Endothelial cell of umbilical vein (primary cell): ENCODE data around the gene EMD. TPM values are rescaled to one million over a fixed set of nuclear protein-coding genes. Genes with fewer than 3 reads are reported as not detected.

Source experiments
- BruUV-seq: library from RNA; stranded (reverse); fragments of 400-500 nt; replicated peaks from 2 replicates; lab custom pipeline; 2021; lab: Mats Ljungman, UMichigan
- CTCF ChIA-PET: fragments of 300-600, 350-600 bp; sonication (Branson Sonifier 250); formaldehyde crosslinking; loops from one replicate; lab custom pipeline; 2021; ENCODE audit warnings: antibody characterized with exemption, inconsistent platforms; lab: Charles Lee
- POLR2A ChIA-PET: fragments of 300-600, 350-600 bp; sonication (Branson Sonifier 250); formaldehyde crosslinking; loops from one replicate; lab custom pipeline; 2021; ENCODE audit warnings: antibody characterized with exemption, inconsistent platforms; lab: Charles Lee
- DNase-seq: peaks from one replicate; pipeline ENCODE4 v3.0.0-alpha.2; 2011; ENCODE audit warnings: low read depth, low spot score
- FAIRE-seq: peaks from 2 replicates; lab custom pipeline; 2011; peaks lifted over from hg19 to GRCh38; lab: Jason Lieb, UNC
- H2AFZ ChIP-seq: 2 replicates; pipeline ENCODE4 v1.6.0; 2012; ENCODE audit warnings: low read depth, low read length, control low read depth, inconsistent platforms
- H3K27ac ChIP-seq: 2 replicates; pipeline ENCODE4 v1.5.1; 2011; ENCODE audit warnings: low read depth, mild to moderate bottlenecking, control low read depth, low read length, moderate library complexity; ENCODE audit not compliant: insufficient read depth
- H3K27me3 ChIP-seq, 2 experiments: 2 replicates each; pipeline versions ENCODE4 v1.6.0 to v1.6.1; 2011; ENCODE audit warnings: low read length in 2 of 2, mixed read lengths in 1 of 2; ENCODE audit not compliant: control insufficient read depth in 2 of 2, insufficient read depth in 2 of 2
- H3K36me3 ChIP-seq, 2 experiments: 2 replicates in 1 of 2; 3 replicates in 1 of 2; pipeline ENCODE4 v1.5.1; 2011; ENCODE audit warnings: low read length in 2 of 2, mild to moderate bottlenecking in 1 of 2, moderate library complexity in 1 of 2; ENCODE audit not compliant: control insufficient read depth in 2 of 2, insufficient read depth in 2 of 2; ENCODE audit errors: extremely low read depth in 1 of 2
- H3K4me1 ChIP-seq: 3 replicates; pipeline ENCODE4 v1.5.1; 2011; ENCODE audit warnings: mild to moderate bottlenecking, low read length; ENCODE audit not compliant: control insufficient read depth, insufficient read depth; ENCODE audit errors: extremely low read depth
- H3K4me2 ChIP-seq: 2 replicates; pipeline ENCODE4 v1.6.1; 2011; ENCODE audit warnings: low read length, control low read depth, mixed read lengths; ENCODE audit not compliant: insufficient read depth
- H3K4me3 ChIP-seq, 3 experiments: fragments of 200-600 bp in 1 of 3; sonication (generic), shearing (Covaris generic) in 1 of 3; replicated peaks in 1 of 3; 2 replicates each; pipeline ENCODE4 v1.5.1; 2011 to 2016; ENCODE audit warnings: control low read depth in 3 of 3, low read length in 3 of 3, mild to moderate bottlenecking in 2 of 3, inconsistent platforms in 1 of 3, low read depth in 1 of 3, moderate library complexity in 1 of 3; ENCODE audit not compliant: insufficient read depth in 1 of 3
- H3K79me2 ChIP-seq: 2 replicates; pipeline ENCODE4 v1.6.0; 2012; ENCODE audit warnings: low read length, inconsistent platforms; ENCODE audit not compliant: control insufficient read depth, insufficient read depth
- H3K9ac ChIP-seq: replicated peaks from 2 replicates; pipeline ENCODE3; 2011; ENCODE audit warnings: low read length, control low read depth; ENCODE audit not compliant: insufficient read depth; ENCODE audit errors: extremely low read depth
- H3K9me1 ChIP-seq: replicated peaks from 3 replicates; pipeline ENCODE4 v1.6.0; 2011; ENCODE audit warnings: mild to moderate bottlenecking, low read length; ENCODE audit not compliant: control insufficient read depth, insufficient read depth; ENCODE audit errors: extremely low read depth
- H3K9me3 ChIP-seq: replicated peaks from 2 replicates; pipeline ENCODE4 v1.5.1; 2012; ENCODE audit warnings: low read length, inconsistent platforms; ENCODE audit not compliant: control insufficient read depth, insufficient read depth
- H4K20me1 ChIP-seq: replicated peaks from 2 replicates; pipeline ENCODE3; 2011; ENCODE audit warnings: mild to moderate bottlenecking, low read length; ENCODE audit not compliant: control insufficient read depth, insufficient read depth; ENCODE audit errors: extremely low read depth
- EZH2 ChIP-seq: IDR thresholded peaks from 2 replicates; pipeline ENCODE4 v1.6.1; 2012; ENCODE audit warnings: borderline replicate concordance, low read depth, mild to moderate bottlenecking, moderate library complexity, low read length, inconsistent platforms; ENCODE audit not compliant: severe bottlenecking
- GATA2 ChIP-seq: IDR thresholded peaks from 2 replicates; pipeline ENCODE4 v1.7.0; 2011; ENCODE audit warnings: low read depth, mild to moderate bottlenecking, moderate library complexity, mixed read lengths, low read length; ENCODE audit not compliant: insufficient read length, insufficient read depth
- JUN ChIP-seq: IDR thresholded peaks from 2 replicates; pipeline ENCODE4 v1.6.1; 2011; ENCODE audit warnings: borderline replicate concordance, low read depth; ENCODE audit not compliant: insufficient read length, insufficient read depth
- MYC ChIP-seq: IDR thresholded peaks from one replicate; pipeline ENCODE4 v1.6.1; 2011; ENCODE audit warnings: mild to moderate bottlenecking, low read depth, low read length
- POLR2A ChIP-seq: IDR thresholded peaks from 2 replicates; pipeline ENCODE4 v1.6.1; 2012; ENCODE audit warnings: low read depth, mild to moderate bottlenecking, control low read depth, low read length
- POLR2AphosphoS5 ChIP-seq: IDR thresholded peaks from 2 replicates; pipeline ENCODE4 v1.6.1; 2012; ENCODE audit warnings: low read depth, mild to moderate bottlenecking, control low read depth, low read length, moderate library complexity; ENCODE audit not compliant: insufficient read depth
- dilution Hi-C: fragments of 300-500 bp; cut with MboI; formaldehyde crosslinking; loops from one replicate; pipeline ENCODE4 v1.15.0; 2019; ENCODE audit warnings: low sequenced_read_pairs; ENCODE audit not compliant: extremely low pct_ligation_motif_present
- intact Hi-C: fragments of 100-400 bp; cut with micrococcal nuclease; formaldehyde crosslinking; loops from one replicate; pipeline ENCODE4 v1.10.0; 2022
- polyA plus RNA-seq, 4 experiments: library from polyadenylated mRNA; depleted of rRNA in 3 of 4; stranded (reverse) in 3 of 4; unstranded in 1 of 4; fragments of >200 nt; gene quantifications; 2 replicates each; pipeline versions ENCODE4 v1.2.1 to v1.2.3, GENCODE V29; 2011 to 2012; ENCODE audit warnings: missing spikeins in 1 of 4
- total RNA-seq: library from RNA; stranded (reverse); gene quantifications from 2 replicates; pipeline ENCODE4 v1.2.3, GENCODE V29; 2021

Gene EMD
- total and polyA plus RNA-seq, 2 donors (not counting 3 experiments of a cell fraction or from before 2014, with no cell fraction given): 50.6 to 76.8 TPM

DNA sequence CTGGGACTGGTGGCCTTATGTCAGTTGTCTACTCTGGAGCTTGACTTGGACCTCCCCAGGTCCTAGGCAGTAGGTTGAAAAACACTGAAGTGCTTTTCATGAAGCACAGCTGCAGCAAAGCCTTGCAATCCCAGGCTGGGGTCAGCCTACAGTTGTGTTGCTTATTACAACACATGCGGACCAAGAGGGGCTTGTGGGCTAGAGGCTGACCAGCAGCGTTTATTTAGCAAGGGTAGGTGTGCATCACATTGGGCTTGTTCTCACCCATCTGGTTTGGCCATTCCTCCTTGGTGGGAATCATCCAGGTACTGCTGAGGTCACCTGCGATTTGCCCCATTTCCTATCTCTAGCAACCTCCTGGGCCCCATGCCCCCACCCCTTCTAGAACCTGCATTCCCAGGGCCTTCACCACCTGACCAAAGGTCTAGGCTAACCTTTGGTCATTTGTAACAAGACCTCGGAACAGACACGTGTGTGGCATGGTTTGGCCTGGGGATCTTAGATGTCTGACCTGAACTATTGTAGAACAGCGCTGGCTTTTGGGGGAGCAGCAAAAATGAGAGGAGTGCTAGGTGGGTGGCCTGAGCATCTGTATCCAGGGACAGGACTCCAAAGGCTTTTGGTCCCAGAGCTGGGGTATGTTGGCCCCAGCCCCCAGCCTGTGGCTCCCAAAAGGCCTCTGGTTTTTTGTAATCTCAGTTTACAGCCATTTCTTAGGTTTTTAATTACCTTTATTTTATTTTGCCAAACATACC lies 22.1 kb downstream of the EMD start:
- dilution Hi-C loops (no loop called here), intact Hi-C loops (loop anchor here (1.0 kb wide), 1 partner anchor 8 kb away; the partner anchor contains the start of gene DNASE1L1)
- peaks cover 20% of the 10 kb centered on the region for H3K79me2 ChIP-seq
- no peaks in the 10 kb centered on the region for H3K9me1 ChIP-seq
- H3K9ac ChIP-seq: no peak overlapping the region
- DNase-seq (no peak), FAIRE-seq (peak; percentile 50)
- peaks cover 8% of the 10 kb centered on the region for H3K4me1 ChIP-seq
- no peaks in the 10 kb centered on the region for H4K20me1 ChIP-seq
- no peaks in the 10 kb centered on the region for H3K27me3 ChIP-seq
- peak overlapping the region; percentile 12 for H3K4me2 ChIP-seq
- no peak for TF ChIP-seq JUN
- peak; percentile 68 for TF ChIP-seq POLR2AphosphoS5
- TF ChIP-seq POLR2A: peak; percentile 82
- no peak overlapping the region for H2AFZ ChIP-seq
- POLR2A ChIA-PET: interaction anchor here (1.3 kb wide), 1 partner anchor 28 kb away, joined by 3 read pairs; no protein-coding TSS in a partner anchor
- CTCF ChIA-PET: no interaction called here
- no peaks in the 10 kb centered on the region for H3K9me3 ChIP-seq
- H3K36me3 ChIP-seq: peaks cover 15 to 18% of the 10 kb centered on the region in 2 experiments
- no peak overlapping the region for H3K27ac ChIP-seq
- no peak overlapping the region for H3K4me3 ChIP-seq
- BruUV-seq: no TSS peak

DNA sequence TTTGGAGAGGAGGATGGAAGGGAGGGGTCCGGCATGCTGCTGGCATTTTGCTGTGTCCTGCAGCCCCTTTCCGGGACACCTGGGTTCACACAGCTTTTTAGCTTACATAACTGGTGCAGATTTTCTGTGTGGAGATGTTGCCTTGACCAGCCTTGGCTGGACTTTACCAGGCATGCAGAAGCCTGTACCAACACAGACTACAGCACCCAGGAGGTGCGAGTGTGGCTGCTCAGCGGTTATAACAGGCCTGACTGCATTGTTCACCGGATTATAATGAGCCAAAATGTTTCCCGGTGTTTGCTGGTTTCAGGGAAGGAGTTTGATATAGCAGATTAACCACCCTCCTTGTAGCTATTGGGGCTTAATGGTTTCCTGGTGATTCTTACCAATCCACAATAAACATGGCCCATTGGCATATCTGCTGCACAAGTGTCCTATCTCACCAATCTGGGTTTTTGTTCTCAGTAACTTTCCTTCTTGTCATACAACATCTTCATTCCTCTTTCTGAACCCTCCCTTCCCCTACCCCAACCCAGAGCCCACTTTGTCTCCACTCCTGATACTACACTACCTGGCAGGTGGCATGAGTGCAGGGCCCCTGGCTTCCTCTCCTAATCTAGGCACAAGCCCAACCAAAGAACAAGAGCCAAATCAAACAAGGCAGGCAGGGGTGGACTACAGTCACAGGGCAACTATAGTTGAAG lies 23.0 kb downstream of the EMD start:
- no peak for FAIRE-seq

More for the DNA sequence above, 23.0 kb downstream of the EMD start:
- Histone ChIP-seq H2AFZ (no peak overlapping the region), H4K20me1 (no peaks in the 10 kb centered on the region), H3K4me3 (no peak overlapping the region), H3K79me2 (peaks cover 20% of the 10 kb centered on the region), H3K27me3 (no peaks in the 10 kb centered on the region), H3K27ac (no peak overlapping the region), H3K4me2 (no peak overlapping the region), H3K4me1 (peaks cover 8% of the 10 kb centered on the region), H3K9ac (no peak overlapping the region), H3K9me1 (no peaks in the 10 kb centered on the region), H3K36me3 (peaks cover 15 to 18% of the 10 kb centered on the region in 2 experiments), H3K9me3 (no peaks in the 10 kb centered on the region)
- BruUV-seq: TSS peak; percentile 13
- ChIA-PET CTCF (no interaction called here), POLR2A (interaction anchor here (1.3 kb wide), 1 partner anchor 29 kb away, joined by 3 read pairs; no protein-coding TSS in a partner anchor)
- TF ChIP-seq POLR2AphosphoS5: no peak
- no peak for TF ChIP-seq POLR2A
- TF ChIP-seq GATA2: no peak
- TF ChIP-seq EZH2: no peak
- no peak for TF ChIP-seq MYC
- intact Hi-C loops (loop anchor here (1.0 kb wide), 1 partner anchor 7 kb away; the partner anchor contains the start of gene DNASE1L1), dilution Hi-C loops (no loop called here)
- no peak for DNase-seq
